ENCODE results near the gene VAPB.

VAPB gene

GRCh38 chr20:58417438-58417837 lies 28.4 kb downstream of the VAPB start:
- no peak for TF ChIP-seq ZFP3 (tag by site-specific recombination; IDR thresholded peaks at IDR 0.05; ENCODE audit: low read depth)
- peak; percentile 56; the same call in 1 of the 2 replicates for TF ChIP-seq SCRT1 (tag by site-specific recombination; IDR thresholded peaks at IDR 0.05; ENCODE audit: borderline replicate concordance)
- TF ChIP-seq SCRT2 (tag by site-specific recombination; IDR thresholded peaks at IDR 0.05) = 0 out of 2 replicates have a peak, but pooled peaks have one; percentile 9
- no peak for TF ChIP-seq ZNF530 (tag by site-specific recombination; IDR thresholded peaks at IDR 0.05; ENCODE audit: low read depth)
- TF ChIP-seq ZNF791 (tag by site-specific recombination; IDR thresholded peaks at IDR 0.05) = no peak
- TF ChIP-seq ZNF341 (tag by site-specific recombination; IDR thresholded peaks at IDR 0.05; ENCODE audit: low read depth) = no peak
- TF ChIP-seq PRDM2 (tag by site-specific recombination; IDR thresholded peaks at IDR 0.05; ENCODE audit: borderline replicate concordance) = no peak
- TF ChIP-seq ZNF544 (tag by site-specific recombination; IDR thresholded peaks at IDR 0.05) = no peak
- no peak for TF ChIP-seq PRDM10 (tag by site-specific recombination; IDR thresholded peaks at IDR 0.05)
- TF ChIP-seq ZNF302 (tag by site-specific recombination; IDR thresholded peaks at IDR 0.05; ENCODE audit: low read depth) = no peak
- TF ChIP-seq ZBTB7A (tag by site-specific recombination; IDR thresholded peaks at IDR 0.05; ENCODE audit: low read depth) = no peak
- no peak for TF ChIP-seq GFI1B (tag by site-specific recombination; IDR thresholded peaks at IDR 0.05)
- TF ChIP-seq ZNF518A (tag by site-specific recombination; conservative IDR thresholded peaks at IDR 0.05; ENCODE audit: low read depth) = no peak
- peak; percentile 69 for TF ChIP-seq PRDM6 (tag by site-specific recombination; IDR thresholded peaks at IDR 0.05)
- no peak for TF ChIP-seq HOXA7 (CRISPR knock-in tag; IDR thresholded peaks at IDR 0.05; ENCODE audit: borderline replicate concordance)
- H3K27ac ChIP-seq (ENCODE audit: extremely low read depth, low read depth, low read length) = no peak overlapping the region
- no peaks in the 10 kb centered on the region for H3K9me3 ChIP-seq (ENCODE audit: control insufficient read depth, insufficient read depth, low read depth, low read length)
- peaks cover 0 to 28% of the 10 kb centered on the region in 2 experiments; a peak in 2 of 3 replicates for H3K36me3 ChIP-seq (ENCODE audit: control insufficient read depth in 2 of 2, insufficient read depth in 1 of 2, low read length in 2 of 2)
- H3K4me3 ChIP-seq (ENCODE audit: low read depth, low read length) = no peak overlapping the region
- CTCF ChIA-PET = interaction anchor here (0.8 kb wide), 1 partner anchor 206 kb away, joined by 4 read pairs; no protein-coding TSS in a partner anchor
- POLR2A ChIA-PET = no interaction called here
- H3K4me1 ChIP-seq (ENCODE audit: control insufficient read depth, insufficient read depth, low read length) = peaks cover 19% of the 10 kb centered on the region; the same call in 1 of the 2 replicates

All from HEK293 (cell line).